CMK (cell line): ENCODE data around the gene JARID2.
"Not testable (repeated sequence)": the region's sequence is repeated elsewhere in the genome, so short reads cannot be mapped to it uniquely, and the experiment has no call there.

Experiments used
- DNase-seq: peaks from one replicate; pipeline ENCODE4 v3.0.0-alpha.2; 2010; ENCODE audit warnings: low read depth

JARID2 gene

DNA sequence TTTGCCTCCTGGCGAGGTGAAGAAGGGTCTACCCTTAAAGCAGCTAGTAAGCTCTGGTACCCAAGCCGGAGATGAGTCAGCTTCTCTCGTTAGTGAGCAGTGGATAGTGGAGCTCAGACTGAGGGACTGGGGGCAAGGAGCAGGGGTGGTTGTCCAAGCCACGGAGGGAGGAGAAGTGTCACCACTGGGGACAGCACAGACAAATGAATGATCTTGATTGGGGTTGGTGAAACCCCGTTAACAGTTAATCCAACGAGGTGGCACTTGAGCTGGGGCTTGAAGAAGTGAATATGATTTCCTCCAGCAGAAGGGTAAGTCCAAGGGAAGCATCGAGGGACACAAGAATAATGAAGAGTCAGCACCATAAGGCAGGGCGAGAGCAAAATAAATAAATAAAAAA, 43.0 kb downstream of the JARID2 start:
- DNase-seq: no peak

DNA sequence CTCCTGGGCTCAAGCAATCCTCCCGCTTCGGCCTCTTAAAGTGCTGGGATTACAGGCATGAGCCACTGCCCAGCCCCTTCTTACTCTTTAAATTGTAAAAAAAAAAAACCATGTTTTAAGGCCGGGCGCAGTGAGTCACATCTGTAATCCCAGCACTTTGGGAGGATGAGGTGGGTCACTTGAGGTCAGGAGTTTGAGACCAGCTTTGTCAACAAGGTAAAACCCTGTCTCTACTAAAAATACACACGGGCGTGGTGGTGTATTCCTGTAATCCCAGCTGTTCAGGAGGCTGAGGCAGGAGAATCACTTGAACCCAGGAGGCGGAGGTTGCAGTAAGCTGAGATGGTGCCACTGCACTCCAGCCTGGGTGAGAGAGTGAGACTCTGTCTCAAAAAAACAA, 43.6 kb downstream of the JARID2 start:
- DNase-seq: not testable (repeated sequence)

DNA sequence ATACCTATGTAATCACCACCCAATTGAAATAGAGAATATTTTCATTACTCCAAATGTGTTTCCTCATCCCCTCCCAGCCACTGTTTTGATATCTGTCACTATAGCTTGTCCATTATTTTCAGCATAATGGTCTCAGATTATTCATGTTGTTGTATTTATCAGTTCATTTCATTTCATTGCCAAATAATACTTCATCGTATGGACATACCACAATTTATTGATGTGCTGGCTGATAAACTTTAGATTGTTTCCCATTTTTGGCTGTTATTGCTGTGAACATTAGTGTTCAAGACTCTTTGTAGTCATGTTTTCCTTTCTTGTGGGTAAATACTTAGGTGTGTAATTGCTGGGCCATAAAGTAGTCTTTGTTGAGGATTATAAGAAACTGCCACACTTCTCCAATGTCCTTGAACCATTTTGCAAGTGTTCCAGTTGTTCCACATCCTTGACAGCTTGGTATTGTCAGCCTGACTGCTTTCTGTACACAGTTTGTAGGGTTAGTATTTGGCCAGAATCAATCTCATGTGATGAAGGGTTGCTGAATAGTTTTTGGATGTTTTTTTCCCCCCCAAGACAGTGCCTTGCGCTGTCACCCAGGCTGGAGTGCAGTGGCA, 44.3 kb downstream of the JARID2 start:
- no peak for DNase-seq

DNA sequence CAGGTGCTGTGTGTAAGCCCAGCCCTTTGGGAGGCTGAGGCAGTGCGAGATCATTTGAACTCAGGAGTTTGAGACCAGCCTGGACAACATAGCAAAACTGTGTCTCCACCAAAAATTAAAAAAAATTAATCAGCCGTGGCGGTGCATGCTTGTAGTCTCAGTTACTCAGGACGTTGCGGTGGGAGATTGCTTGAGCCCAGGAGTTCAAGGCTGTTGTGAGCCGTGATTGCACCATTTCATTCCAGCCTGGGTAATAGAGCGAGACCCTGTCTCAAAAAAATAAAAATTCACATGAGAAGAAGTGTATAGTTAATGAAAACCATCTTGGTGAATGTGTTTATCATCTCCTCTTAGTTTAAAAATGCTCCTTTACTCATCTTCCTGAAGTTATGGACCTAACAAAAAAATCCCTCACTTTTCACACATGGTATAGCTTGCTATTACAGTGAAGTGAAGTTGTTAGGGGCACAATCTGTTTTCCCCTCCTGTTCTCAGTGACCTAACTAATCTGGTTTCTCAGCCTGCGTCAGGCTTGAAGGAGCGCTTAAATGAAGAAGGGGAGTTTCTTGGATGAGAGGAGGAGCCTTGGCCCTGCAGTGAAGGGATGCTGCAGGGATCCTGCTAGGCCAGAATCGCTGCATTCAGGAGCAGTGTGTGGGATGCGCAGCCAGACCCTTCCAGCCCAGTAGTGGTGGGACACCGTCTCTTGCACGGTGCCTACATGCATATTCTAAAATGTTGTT, 45.3 kb downstream of the JARID2 start:
- DNase-seq: no peak

DNA sequence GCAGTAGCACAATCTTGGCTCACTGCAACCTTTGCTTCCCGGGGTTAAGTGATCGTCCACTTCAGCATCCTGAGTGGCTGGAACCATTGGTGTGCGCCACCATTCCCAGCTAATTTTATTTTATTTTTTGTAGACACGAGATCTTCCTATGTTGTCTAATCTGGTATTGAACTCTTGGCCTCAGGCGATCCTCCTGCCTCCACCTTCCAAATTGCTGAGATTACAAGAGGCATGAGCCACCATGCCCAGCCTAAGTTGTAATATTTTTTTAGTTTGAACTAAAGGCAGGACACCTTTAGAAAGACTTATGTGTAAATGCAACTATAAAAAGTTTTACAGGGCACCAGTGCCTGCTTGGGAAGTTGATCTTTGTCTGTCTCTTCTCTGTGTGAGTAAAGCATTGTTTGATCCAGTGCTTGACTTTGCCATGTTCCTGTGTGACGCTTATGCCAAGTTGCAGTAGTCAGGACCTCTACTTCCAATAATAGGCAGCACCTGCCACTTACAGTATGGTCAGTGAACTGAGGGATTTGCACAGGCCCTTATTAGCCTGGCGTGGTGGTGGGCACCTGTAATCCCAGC, 46.9 kb downstream of the JARID2 start:
- DNase-seq: no peak

DNA sequence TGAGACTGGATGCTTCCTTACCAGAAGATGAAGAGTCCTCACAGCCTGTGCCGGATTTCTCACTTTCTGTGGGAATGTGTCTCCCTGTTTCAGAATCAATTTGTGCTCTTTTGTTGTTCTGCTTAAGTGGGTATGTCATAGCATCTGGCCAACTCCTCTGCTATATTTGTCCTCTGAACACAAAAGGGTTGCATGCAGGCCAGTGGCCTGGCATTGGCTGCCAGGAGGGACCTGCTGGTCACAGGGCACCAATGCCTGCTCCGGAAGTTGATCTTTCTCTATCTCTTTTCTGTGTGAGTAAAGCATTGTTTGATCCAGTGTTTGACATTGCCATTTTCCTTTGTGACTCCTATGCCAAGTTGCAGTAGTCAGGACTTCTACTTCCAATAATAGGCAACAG, 47.8 kb downstream of the JARID2 start:
- no peak for DNase-seq

DNA sequence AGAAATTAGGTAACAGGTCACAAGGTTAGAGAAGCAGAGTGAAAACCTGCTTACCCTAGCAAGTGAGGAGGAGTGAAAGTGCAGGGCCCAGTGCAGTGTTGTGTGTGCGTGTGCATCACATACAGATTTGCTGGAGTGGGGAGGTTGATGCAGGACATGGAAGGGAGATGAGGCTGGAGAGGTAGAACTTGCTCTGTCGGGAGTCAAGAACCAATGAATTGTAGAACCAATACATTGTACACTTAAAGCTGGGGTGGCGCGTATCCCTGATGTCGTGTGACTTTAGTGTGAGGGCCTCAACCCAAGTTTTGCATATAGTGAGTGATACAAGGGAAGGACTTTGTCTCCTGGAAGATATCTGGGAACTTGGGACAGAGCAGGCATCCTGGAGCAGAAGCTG, 48.6 kb downstream of the JARID2 start:
- no peak for DNase-seq

DNA sequence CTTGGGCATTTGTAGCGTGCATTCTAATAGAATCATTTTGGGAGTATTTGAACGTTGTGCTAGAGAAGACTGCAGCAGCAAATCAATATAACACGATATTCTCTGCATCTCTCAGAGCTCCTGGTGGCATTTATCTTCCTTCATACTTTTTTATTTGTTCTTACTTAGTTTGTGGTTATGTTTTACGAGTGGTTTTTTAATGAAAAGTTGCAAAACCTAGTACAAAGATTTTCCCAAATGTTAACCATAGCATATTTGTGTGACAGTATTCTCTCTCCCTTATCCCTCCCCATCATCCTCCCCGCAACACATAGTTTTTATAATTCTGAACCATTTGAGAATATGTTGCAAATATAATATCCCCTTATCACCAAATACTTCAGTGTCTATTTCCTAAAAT, 50.4 kb downstream of the JARID2 start:
- DNase-seq: no peak

DNA sequence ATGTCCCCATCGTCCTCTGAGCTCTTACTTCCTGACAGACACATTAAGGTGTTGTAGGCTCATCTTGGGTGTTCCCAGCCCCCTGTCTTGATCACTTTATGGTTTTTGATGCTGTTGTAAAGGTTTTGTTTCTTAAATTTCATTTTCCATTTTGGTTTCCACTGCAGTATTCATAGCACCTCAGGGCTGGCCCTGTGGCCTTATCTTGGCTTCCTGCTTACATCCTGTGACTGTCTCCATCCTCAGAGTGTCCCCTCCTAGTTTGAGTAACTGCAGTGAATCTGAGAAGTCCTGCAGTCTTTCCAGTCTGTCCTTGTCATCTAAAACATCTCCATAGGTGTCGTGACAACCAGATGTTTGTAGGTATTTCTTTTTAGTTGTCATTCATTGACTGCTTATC, 50.9 kb downstream of the JARID2 start:
- no peak for DNase-seq

DNA sequence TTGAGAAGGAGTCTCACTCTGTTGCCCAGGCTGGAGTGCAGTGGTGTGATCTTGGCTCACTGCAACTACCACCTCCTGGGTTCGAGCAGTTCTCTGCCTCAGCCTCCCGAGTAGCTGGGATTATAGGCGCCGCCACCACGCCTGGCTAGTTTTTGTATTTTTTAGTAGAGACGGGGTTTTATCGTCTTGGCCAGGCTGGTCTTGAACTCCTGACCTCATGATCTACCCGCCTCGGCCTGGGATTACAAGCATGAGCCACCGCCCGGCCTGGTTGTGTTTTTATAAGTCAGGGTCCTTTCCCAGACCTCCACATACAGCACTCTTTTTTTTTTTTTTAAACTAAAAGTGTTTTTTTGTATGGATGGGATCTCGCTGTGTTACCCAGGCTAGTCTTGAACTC, 51.3 kb downstream of the JARID2 start:
- DNase-seq: not testable (repeated sequence)

DNA sequence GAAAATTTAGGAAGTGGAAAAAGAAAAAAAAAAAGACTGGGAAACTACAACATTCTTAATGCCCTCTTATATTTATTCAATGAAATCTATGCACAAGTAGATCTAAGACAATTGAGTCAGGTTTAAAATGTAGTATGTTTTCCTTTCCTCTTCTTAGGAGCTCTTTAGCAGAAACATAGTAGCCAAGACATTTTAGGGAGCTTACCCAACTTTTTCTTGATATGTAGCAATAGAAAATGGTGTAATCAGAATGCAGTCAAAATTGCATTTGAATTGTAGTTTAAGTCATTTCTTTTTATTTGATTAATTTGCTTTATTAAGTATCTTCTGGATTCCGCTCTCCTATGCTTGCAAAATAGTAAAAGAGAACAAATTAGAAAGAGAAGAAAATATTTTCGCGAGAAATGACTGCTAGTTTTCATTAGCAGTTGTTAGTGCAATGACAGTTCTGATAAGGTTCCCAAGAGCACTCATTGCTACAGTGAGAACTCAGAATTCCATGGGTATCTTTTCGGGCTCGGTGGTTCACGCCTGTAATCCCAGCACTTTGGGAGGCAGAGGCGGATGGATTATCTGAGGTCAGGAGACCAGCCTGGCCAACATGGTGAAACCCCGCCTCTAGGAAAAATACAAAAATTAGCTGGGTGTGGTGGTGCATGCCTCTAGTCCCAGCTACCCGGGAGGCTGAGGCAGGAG, 52.2 kb downstream of the JARID2 start:
- DNase-seq: no peak

DNA sequence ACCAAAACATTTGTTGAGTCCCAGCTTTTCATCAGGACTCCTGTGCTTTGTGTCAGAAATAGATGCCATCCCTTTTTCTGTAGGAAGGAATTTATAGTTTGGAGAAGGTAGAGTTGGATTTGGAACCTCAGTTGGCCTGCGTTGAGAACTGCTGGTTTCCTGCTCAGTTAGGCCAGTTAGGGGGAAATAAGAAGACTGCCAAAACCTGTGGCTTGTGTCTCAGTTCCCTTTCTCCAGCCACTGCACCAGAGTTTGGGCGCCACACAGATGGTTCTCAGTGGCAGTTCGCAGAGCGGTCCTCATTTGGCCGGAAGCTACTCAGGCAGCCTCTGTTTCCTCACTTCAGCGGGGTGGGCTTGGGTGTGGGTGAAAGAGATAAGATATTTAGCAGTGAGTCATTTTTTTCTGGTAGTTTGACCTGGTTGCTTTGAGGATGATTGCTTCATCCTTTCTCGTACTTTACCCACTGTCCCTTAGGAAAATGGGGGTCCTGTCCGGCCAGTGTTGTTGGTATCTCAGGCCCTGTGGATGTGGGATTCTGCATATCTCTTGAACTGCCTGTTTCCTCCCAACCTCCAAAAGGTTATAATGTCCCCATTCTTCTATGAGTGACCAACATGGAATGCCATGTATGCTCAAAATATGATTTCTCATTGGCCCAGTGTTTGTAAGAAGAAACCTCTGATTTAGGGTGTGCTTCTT, 53.7 kb downstream of the JARID2 start:
- peak; percentile 83 for DNase-seq

DNA sequence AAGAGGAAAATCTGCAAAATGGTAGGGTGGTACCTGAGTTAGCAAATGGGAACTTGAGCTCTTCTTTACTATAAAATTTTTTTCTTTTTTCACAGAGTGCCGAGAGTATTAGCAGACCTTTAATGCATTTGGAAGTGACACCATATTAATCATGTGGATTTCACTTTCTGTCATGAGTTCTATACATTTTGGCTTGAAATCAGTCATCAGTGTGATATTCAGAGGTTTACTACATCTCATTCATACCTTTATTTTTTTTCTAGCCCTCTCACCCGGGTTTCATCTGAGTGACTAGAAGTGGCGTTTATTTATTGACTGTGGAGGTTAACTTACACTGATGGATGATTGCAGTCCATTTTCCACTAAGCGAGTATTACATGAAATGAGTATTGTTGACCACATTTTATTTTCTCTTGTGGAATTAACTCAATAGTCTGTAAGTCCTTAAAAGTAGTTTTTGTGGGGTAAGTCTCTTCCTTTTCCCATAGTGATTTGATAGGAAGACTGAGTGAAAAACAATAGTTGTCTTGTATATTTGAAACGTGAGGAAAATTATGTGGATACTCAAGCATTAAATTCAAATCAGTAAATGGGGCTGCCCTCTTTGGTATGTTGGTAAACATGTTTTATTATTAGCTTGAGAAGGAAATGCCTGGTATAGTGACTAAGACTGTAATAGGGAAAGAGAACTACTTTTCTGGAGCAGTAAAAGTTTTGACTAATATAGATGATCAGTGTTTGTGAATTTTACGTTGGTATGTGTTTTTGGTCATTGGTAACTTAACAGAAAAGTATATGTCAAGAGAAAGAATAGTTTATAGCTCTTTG, 55.5 kb downstream of the JARID2 start:
- DNase-seq: no peak

DNA sequence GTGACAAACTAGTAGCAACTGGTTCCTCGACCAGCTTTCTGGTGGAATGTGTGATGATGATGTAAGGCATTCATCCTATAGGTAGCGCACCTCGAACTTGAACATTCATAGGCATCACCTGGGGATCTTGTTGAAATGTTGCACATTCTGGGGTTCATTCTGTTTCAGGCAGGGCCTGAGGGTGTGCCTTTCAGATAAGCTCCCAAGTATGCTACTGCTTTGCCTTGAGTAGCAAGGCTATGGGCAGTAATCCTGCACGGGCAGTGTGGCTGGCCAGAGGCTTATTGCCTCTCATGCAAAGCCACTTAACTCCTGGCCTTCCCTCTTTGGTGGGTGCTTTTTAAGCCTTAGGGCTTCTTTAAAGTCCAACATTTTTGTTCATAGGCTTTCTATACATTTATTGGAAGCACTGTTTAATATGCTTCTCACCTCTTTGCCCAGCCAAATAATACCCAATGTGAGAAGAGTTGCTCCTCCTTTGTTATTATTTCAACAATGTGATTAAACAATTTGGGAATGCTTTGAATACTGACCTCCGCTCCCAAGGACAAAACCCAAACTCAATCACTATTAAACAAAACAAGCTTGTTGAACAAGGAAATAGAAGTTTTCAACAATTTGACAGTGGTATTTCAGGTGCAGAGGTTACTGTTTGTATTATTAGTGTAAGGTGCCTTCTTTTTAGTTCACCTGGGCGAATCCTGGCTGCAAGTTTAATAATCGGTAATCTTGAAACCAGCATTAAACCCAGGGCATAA, 57.5 kb downstream of the JARID2 start:
- no peak for DNase-seq

DNA sequence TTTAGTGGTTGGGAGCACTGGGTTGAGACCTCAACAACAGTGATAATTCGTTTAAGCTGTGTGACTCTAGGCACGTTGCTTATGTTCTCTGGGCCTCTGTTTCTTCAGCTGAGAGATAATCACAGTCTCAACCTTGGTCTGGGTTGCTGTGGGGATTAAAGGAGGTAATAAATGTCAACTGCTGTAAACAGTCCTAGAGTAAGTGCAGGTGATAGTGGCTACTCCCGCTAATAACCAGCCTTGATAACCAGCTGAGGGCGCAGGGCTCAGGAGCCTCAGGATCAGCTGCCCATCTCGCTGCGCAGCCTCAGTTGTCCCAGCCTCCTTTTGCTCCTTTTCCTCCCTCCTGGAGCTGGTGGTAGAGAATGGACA, 58.0 kb downstream of the JARID2 start:
- DNase-seq: no peak

DNA sequence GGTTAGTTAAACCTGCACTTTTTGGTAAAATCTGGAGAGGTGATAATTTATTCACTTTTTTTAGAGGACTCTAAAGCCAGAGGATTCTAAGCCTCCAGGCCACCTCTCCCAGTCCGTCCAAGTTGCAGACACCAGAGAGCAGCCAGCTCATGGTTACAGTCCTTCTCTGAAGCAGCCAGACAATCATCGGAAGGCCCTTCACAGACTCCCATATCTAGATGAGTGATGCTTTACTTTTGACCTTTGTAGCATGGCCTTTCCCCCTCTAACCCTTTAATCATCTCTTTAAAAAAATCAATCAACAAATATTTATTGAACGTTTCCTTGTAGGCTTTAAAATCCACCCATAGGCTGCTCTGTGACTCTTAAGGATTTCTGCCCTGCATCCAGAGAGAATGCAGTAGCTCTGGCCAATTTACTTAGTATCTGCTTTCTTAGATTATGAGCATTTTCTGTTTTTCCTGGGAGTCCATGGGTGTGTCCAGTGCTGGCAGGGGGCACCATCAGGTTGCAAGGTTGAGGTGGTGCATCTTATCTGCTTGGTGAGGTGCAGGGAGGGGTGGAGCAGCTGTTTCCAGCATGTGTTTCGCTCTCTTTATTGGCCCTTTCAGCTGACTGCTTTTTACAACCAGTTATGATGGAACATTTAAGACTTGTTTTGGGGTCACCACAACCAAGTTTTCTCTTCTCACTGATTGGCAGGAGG, 58.6 kb downstream of the JARID2 start:
- no peak for DNase-seq

DNA sequence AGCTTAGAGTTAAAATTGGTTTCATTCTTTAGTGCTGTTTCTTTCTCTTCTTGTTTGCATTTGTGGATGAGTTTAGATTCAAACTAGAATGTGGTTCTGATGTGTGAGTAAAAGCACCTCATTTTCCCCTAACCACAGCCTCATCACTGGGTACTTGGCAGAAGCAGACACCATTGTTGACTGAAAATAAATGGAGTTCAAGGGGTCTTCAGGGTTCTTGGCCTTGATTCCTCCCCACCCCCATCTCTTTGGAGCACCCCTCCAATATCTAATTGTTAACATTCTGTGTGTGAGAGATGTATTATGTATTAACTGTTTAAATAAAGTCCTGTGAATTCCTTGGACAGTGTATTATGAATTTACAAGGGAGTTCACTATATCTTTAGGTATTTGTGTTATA, 59.6 kb downstream of the JARID2 start:
- no peak for DNase-seq

DNA sequence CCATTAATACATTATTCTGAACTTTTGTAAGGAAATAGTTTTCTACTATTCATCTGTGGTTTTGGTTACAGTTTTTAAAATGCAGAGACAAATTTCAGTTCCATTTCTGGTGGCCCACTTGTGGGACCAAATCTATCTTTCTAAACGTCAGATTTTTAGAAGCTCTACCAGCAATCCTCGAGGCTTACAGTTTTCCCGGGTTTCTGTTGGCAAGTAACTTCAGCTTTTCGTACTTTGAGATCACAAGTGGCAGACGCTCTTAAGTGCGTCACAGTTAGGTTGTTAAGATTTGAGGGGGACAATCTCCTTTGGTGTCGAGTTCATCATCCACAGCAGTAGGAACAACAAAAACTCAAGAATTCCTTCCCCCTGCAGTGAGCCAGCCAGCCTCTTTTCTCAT, 60.0 kb downstream of the JARID2 start:
- no peak for DNase-seq

DNA sequence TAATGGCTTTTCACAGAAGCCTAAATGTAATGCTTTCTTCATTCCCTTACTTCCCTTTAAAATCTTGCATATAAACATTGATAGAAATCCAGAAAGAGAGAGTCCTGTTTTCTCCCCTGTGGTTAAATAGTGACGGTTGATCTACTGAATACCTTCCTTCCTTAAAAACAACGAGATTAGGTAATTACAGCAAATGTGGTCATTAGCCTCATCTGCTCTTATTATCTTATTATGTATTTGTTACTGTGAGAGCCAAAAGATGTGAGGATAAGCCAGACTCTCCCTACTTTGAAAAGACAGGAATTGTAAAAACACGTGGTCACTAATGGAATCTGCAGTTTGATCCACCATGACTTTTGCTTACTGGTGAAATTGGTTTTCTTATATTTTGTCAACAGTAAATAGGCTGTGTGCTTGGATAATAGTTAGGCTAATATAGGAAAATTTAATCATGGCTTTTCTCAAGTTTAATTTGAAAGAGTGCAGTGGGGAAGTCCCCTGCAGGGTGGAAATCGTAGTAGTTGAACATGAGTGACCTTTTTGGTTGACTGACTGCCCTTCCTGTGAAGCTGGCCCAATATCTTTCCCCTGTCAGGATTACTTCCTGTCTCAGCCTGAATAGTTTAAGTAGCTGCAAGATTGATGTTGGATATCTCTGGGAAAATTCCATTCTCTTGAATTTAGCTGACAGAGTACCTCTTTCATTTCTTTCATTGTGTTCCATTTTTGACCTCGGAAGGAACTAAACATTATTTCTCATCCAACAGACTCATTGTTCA, 62.8 kb downstream of the JARID2 start:
- DNase-seq: no peak
